NCI-H146 treated with DMSO at 0.1 percent for 48 hours (cell line): ENCODE data around the gene TSPAN7.

Experiments used
- DNase-seq: peaks from one replicate; lab custom pipeline; 2025; ENCODE audit not compliant: unreplicated experiment; lab: John Stamatoyannopoulos, UW

TSPAN7 gene

GRCh38 chrX:38561126-38561868 lies at the start of gene TSPAN7:
TSS of gene TSPAN7 (plus strand) at chrX:38561542. CDS start at chrX:38561547, 5 bp downstream.
- DNase-seq, result peak; percentile 32

- no peak for DNase-seq
Measured at GRCh38 chrX:38513112-38513742, 48.1 kb upstream of the TSPAN7 start.

- no peak for DNase-seq
Measured at GRCh38 chrX:38514016-38514854, 47.1 kb upstream of the TSPAN7 start.

GRCh38 chrX:38515291-38515690 lies 46.1 kb upstream of the TSPAN7 start:
- no peak for DNase-seq

GRCh38 chrX:38516196-38516774 lies 45.1 kb upstream of the TSPAN7 start:
- no peak for DNase-seq

- no peak for DNase-seq
Measured at GRCh38 chrX:38519651-38520050, 41.7 kb upstream of the TSPAN7 start.

GRCh38 chrX:38538134-38538533 lies 23.2 kb upstream of the TSPAN7 start:
- DNase-seq, result no peak

- DNase-seq, result no peak
Measured at GRCh38 chrX:38539748-38540147, 21.6 kb upstream of the TSPAN7 start.

GRCh38 chrX:38548508-38548907 lies 12.8 kb upstream of the TSPAN7 start:
- no peak for DNase-seq

- no peak for DNase-seq
Measured at GRCh38 chrX:38552721-38553120, 8.6 kb upstream of the TSPAN7 start.

GRCh38 chrX:38558686-38559085 lies 2.7 kb upstream of the TSPAN7 start:
- DNase-seq, result no peak

GRCh38 chrX:38560776-38561125 lies 591 bp upstream of the TSPAN7 start:
- no peak for DNase-seq

GRCh38 chrX:38561951-38562719 lies 793 bp downstream of the TSPAN7 start:
- no peak for DNase-seq

- no peak for DNase-seq
Measured at GRCh38 chrX:38563030-38563429, 1.7 kb downstream of the TSPAN7 start.

GRCh38 chrX:38570396-38570795 lies 9.1 kb downstream of the TSPAN7 start:
- no peak for DNase-seq

GRCh38 chrX:38571058-38571457 lies 9.7 kb downstream of the TSPAN7 start:
- DNase-seq, result no peak

GRCh38 chrX:38574858-38575257 lies 13.5 kb downstream of the TSPAN7 start:
- no peak for DNase-seq

GRCh38 chrX:38575888-38576287 lies 14.5 kb downstream of the TSPAN7 start:
- no peak for DNase-seq

GRCh38 chrX:38577738-38578137 lies 16.4 kb downstream of the TSPAN7 start:
- no peak for DNase-seq

GRCh38 chrX:38578167-38578566 lies 16.8 kb downstream of the TSPAN7 start:
- DNase-seq, result no peak

- DNase-seq, result no peak
Measured at GRCh38 chrX:38583181-38583580, 21.8 kb downstream of the TSPAN7 start.
